Uterus (tissue), 4 donors: ENCODE results near the gene BMF. TPM values are rescaled to one million over a fixed set of nuclear protein-coding genes. Genes with fewer than 3 reads are reported as not detected.

Experiments
- DNase-seq, 2 donors: peaks; one replicate each; pipeline ENCODE4 v3.0.0-alpha.2; 2019 to 2020
- H3K27ac ChIP-seq, 2 donors: fragments of 200-600 bp; sonication (generic); 1 replicate in 1 of 2; 2 replicates in 1 of 2; pipeline ENCODE4 v1.5.1; 2016 to 2018
- H3K27me3 ChIP-seq, 2 donors: fragments of 200-600 bp; sonication (generic); one replicate each; pipeline ENCODE4 v1.5.1; 2018 to 2019; ENCODE audit warnings: control low read depth in 1 of 2
- H3K36me3 ChIP-seq, 2 donors: fragments of 200-600 bp; sonication (generic); one replicate each; pipeline ENCODE4 v1.5.1; 2019; ENCODE audit warnings: control low read depth in 1 of 2
- H3K4me1 ChIP-seq, 2 donors: fragments of 200-600 bp; sonication (generic); one replicate each; pipeline ENCODE4 v1.5.1; 2018 to 2019; ENCODE audit warnings: control low read depth in 1 of 2
- H3K4me3 ChIP-seq, 2 donors: fragments of 200-600 bp; sonication (generic); 1 replicate in 1 of 2; 2 replicates in 1 of 2; pipeline ENCODE4 v1.5.1; 2018 to 2019; ENCODE audit warnings: mild to moderate bottlenecking in 1 of 2
- H3K9me3 ChIP-seq, 2 donors: fragments of 200-600 bp; sonication (generic); one replicate each; pipeline ENCODE4 v1.5.1; 2019; ENCODE audit warnings: control low read depth in 1 of 2
- CTCF ChIP-seq, 4 experiments: fragments of 200-600 bp in 2 of 4; fragments of 450-650 bp in 2 of 4; sonication (generic) in 2 of 4; IDR thresholded peaks; one replicate each; pipeline ENCODE4 v1.5.1; 2016 to 2019; ENCODE audit warnings: antibody characterized with exemption in 4 of 4, mild to moderate bottlenecking in 2 of 4, moderate library complexity in 1 of 4
- POLR2A ChIP-seq, 2 donors: fragments of 450-650 bp; IDR thresholded peaks; one replicate each; pipeline ENCODE4 v1.6.1; 2016; ENCODE audit warnings: antibody characterized with exemption in 2 of 2, mild to moderate bottlenecking in 1 of 2, moderate library complexity in 1 of 2
- intact Hi-C: fragments of 100-400 bp; cut with DNase I; formaldehyde crosslinking; loops from one replicate; pipeline ENCODE4 v1.15.1; 2023; ENCODE audit warnings: low total_unique reads
- total RNA-seq, 4 donors: library from RNA; depleted of rRNA in 3 of 4; stranded (reverse); fragments of >200 nt in 3 of 4; gene quantifications; one replicate each; pipeline versions ENCODE4 v1.1.0 to v1.2.4, GENCODE V29; 2014 to 2023
- donor health status: DM: yes; HTN: yes; CAD: no.

The BMF gene
- total RNA-seq, 4 donors from 2014 or later, result 7.1 to 46.2 (median 22.6) TPM

GRCh38 chr15:40048926-40049475, 59.7 kb downstream of the BMF start:
- Histone ChIP-seq H3K27me3 (no peaks in the 10 kb centered on the region), H3K27ac (peak overlapping the region in 1 of 2 donors; percentile 63), H3K4me1 (peaks cover 6 to 11% of the 10 kb centered on the region in 2 donors), H3K9me3 (no peaks in the 10 kb centered on the region), H3K36me3 (no peaks in the 10 kb centered on the region), H3K4me3 (no peak overlapping the region)
- no peak for TF ChIP-seq POLR2A (IDR thresholded peaks at IDR 0.05)
- no peak for TF ChIP-seq CTCF (IDR thresholded peaks at IDR 0.05)
- intact Hi-C loops, result no loop called here
- no peak for DNase-seq

- DNase-seq, result no peak
- TF ChIP-seq POLR2A (IDR thresholded peaks at IDR 0.05), result no peak
- no peak for TF ChIP-seq CTCF (IDR thresholded peaks at IDR 0.05)
- intact Hi-C loops, result no loop called here
- Histone ChIP-seq H3K36me3 (no peaks in the 10 kb centered on the region), H3K9me3 (no peaks in the 10 kb centered on the region), H3K27me3 (no peaks in the 10 kb centered on the region), H3K4me1 (peaks cover 6 to 11% of the 10 kb centered on the region in 2 donors), H3K27ac (peak overlapping the region; percentile 51 to 63), H3K4me3 (no peak overlapping the region)
Observed at GRCh38 chr15:40048211-40048792, 60.4 kb downstream of the BMF start.

- peaks cover 6 to 11% of the 10 kb centered on the region in 2 donors for H3K4me1 ChIP-seq
- peak in 1 of 2 donors; percentile 60 for DNase-seq
- no peak for TF ChIP-seq CTCF (IDR thresholded peaks at IDR 0.05)
- TF ChIP-seq POLR2A (IDR thresholded peaks at IDR 0.05), result no peak
Observed at GRCh38 chr15:40047415-40048210, 61.1 kb downstream of the BMF start.

GRCh38 chr15:40046721-40047414, 61.8 kb downstream of the BMF start:
- Histone ChIP-seq H3K36me3 (no peaks in the 10 kb centered on the region), H3K4me3 (no peak overlapping the region), H3K4me1 (peaks cover 6 to 11% of the 10 kb centered on the region in 2 donors), H3K9me3 (no peaks in the 10 kb centered on the region), H3K27me3 (no peaks in the 10 kb centered on the region), H3K27ac (peak overlapping the region; percentile 51 to 63)
- TF ChIP-seq POLR2A (IDR thresholded peaks at IDR 0.05) (no peak), CTCF (IDR thresholded peaks at IDR 0.05) (no peak)
- intact Hi-C loops, result no loop called here
- no peak for DNase-seq

More at GRCh38 chr15:40047415-40048210, 61.1 kb downstream of the BMF start:
- H3K9me3 ChIP-seq, result no peaks in the 10 kb centered on the region
- H3K36me3 ChIP-seq, result no peaks in the 10 kb centered on the region
- H3K27me3 ChIP-seq, result no peaks in the 10 kb centered on the region
- peak overlapping the region; percentile 51 to 63 for H3K27ac ChIP-seq
- intact Hi-C loops, result no loop called here
- H3K4me3 ChIP-seq, result no peak overlapping the region
